ENCODE measurements around the gene GRM8.
A peak's percentile ranks its signal among the peaks of the same experiment; 100 is the strongest.

The GRM8 gene

DNA sequence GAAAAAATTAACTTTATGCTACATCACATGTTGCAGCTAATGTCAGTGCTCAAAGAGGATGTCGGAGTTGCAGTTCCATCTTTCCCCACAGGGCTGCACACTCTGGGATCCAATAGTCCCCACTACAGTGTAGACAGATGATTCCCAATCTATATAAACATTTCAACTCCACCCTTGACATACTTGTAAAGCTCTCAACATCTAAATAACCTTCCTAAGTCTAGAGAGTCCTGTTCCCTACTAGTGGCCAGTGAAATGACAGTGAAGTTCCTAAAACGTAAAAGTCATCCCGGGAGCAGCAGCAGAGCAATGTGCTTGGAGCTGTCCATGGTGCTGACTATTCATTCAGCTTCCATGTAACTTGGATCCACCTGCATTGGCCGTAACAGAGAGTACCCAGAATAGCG, 145.1 kb downstream of the GRM8 start:
- peak; percentile 31 for DNase-seq (ENCODE audit: low spot score)
- TF ChIP-seq, protein P1, sequence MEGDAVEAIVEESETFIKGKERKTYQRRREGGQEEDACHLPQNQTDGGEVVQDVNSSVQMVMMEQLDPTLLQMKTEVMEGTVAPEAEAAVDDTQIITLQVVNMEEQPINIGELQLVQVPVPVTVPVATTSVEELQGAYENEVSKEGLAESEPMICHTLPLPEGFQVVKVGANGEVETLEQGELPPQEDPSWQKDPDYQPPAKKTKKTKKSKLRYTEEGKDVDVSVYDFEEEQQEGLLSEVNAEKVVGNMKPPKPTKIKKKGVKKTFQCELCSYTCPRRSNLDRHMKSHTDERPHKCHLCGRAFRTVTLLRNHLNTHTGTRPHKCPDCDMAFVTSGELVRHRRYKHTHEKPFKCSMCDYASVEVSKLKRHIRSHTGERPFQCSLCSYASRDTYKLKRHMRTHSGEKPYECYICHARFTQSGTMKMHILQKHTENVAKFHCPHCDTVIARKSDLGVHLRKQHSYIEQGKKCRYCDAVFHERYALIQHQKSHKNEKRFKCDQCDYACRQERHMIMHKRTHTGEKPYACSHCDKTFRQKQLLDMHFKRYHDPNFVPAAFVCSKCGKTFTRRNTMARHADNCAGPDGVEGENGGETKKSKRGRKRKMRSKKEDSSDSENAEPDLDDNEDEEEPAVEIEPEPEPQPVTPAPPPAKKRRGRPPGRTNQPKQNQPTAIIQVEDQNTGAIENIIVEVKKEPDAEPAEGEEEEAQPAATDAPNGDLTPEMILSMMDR (IDR thresholded peaks at IDR 0.05; ENCODE audit: extremely low read depth, insufficient read depth, missing control alignments): peak; percentile 38
- in situ Hi-C loops (cut with MboI; ENCODE audit: low pct_unique_long_range_greater_than_20kb, low sequenced_read_pairs, unreplicated experiment): no loop called here

DNA sequence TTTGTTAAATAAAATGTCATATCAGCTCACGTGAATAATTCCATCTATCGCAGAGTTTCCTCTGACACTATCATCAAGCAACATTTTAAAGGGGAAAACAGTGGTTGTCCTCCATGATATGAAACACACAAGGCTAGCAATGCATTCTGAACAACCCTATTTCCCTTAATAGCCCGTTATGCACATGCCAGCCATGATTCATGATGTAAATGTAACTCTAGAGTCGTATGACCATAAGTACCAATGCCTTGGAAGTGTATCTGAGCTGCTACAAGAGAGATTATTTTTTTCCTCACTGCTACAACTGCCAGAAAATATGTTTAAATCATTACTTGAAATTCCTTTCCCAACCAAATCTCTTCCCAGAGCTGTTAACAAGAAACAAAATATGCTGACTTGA, 159.4 kb downstream of the GRM8 start:
- TF ChIP-seq, protein P1 (IDR thresholded peaks at IDR 0.05; ENCODE audit: extremely low read depth, insufficient read depth, missing control alignments): no peak
- in situ Hi-C loops (cut with MboI; ENCODE audit: low pct_unique_long_range_greater_than_20kb, low sequenced_read_pairs, unreplicated experiment): no loop called here
- no peak for DNase-seq (ENCODE audit: low spot score)

DNA sequence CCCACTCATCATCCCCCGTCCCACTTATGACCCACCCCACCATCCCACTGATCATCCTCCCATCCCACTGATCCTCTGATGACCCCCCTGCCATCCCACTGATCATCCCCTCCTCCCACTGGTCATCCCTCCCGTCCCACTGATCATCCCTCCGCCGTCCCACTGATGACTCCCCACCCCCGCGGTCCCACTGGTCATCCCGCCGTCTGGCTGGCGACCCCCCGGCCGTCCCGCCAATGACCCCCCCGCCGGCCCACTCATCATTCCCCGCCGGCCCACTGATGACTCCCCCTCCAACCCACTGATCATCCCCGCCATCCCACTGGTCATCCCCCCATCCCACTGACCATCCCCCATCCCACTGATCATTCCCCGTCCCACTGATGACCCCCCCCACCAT, 161.1 kb downstream of the GRM8 start:
- in situ Hi-C loops (cut with MboI; ENCODE audit: low pct_unique_long_range_greater_than_20kb, low sequenced_read_pairs, unreplicated experiment): no loop called here
- no peak for DNase-seq (ENCODE audit: low spot score)
- TF ChIP-seq, protein P1 (IDR thresholded peaks at IDR 0.05; ENCODE audit: extremely low read depth, insufficient read depth, missing control alignments): no peak

DNA sequence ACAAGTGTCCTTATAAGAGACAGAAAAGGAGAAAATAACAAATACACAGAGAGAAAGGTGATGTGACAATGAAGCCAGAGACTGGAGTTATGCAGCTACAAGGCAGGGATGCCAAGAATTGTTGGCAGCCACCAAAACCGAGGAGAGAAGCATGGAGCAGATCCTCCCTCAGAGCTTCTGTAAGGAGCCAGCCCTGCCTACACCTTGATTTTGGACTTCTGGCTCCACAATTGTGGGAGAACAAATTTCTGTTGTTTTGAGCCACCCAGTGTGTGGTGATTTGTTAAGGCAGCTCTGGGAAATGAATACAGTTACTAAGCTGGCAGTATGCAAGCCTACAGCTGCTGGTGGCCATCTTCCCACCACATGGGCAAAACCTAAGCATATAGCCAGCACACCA, 163.6 kb downstream of the GRM8 start:
- in situ Hi-C loops (cut with MboI; ENCODE audit: low pct_unique_long_range_greater_than_20kb, low sequenced_read_pairs, unreplicated experiment): no loop called here
- TF ChIP-seq, protein P1 (IDR thresholded peaks at IDR 0.05; ENCODE audit: extremely low read depth, insufficient read depth, missing control alignments): no peak
- no peak for DNase-seq (ENCODE audit: low spot score)

DNA sequence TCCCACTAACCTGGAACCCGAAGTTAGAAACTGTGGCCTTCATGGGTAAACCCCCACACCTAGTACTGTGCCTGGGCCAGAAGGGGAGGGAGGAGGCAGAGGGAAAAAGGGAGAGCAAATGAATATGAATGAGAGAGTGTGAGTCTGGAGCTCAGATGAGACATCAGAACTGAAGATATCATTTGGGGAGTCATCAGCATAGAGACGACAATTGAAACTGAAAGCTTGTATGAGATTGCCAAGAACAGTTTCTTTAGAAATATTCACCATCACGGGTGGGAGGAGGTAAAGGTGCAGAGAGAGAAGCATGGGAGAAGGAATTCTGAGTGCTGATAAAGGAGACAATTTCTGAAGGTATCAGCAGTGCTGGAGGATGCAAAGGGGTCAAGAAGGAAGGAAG, 171.2 kb downstream of the GRM8 start:
- in situ Hi-C loops (cut with MboI; ENCODE audit: low pct_unique_long_range_greater_than_20kb, low sequenced_read_pairs, unreplicated experiment): no loop called here
- no peak for DNase-seq (ENCODE audit: low spot score)
- TF ChIP-seq, protein P1 (IDR thresholded peaks at IDR 0.05; ENCODE audit: extremely low read depth, insufficient read depth, missing control alignments): no peak

DNA sequence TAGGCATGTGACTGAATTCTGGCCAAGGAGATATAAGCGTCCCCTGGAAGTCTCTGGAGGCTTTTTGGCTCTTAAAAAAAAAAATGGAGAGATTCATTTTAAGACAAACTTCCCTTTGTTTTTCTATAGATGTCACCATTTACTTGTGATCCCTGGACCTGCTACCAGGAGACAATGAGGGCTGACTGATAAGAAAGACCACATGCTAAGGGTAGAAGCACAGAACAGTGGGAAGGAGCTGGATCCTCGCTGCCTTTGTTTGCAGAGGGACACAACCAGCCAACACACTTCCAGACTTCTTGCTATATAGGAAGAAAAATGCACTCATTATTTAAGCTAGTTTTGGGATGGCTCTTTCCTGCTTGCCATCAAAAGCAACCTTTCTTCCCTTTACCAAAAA, 172.2 kb downstream of the GRM8 start:
- in situ Hi-C loops (cut with MboI; ENCODE audit: low pct_unique_long_range_greater_than_20kb, low sequenced_read_pairs, unreplicated experiment): no loop called here

More for the DNA sequence above, 172.2 kb downstream of the GRM8 start:
- TF ChIP-seq, protein P1 (IDR thresholded peaks at IDR 0.05; ENCODE audit: extremely low read depth, insufficient read depth, missing control alignments): no peak
- no peak for DNase-seq (ENCODE audit: low spot score)
